Epithelial cell of esophagus (primary cell): ENCODE data around the gene PHETA1.

Experiments
- DNase-seq: peaks from one replicate; pipeline ENCODE4 v3.0.0; 2010; ENCODE audit warnings: low read depth
- H3K4me3 ChIP-seq: 2 replicates; pipeline ENCODE4 v1.5.1; 2011; ENCODE audit warnings: mild to moderate bottlenecking, low read length, control low read depth
- CTCF ChIP-seq: IDR thresholded peaks from 2 replicates; pipeline ENCODE4 v1.5.1; 2011; ENCODE audit warnings: low read depth, mild to moderate bottlenecking, low read length, control low read depth, inconsistent platforms; ENCODE audit not compliant: insufficient read depth; ENCODE audit errors: missing control alignments

PHETA1 gene

GRCh38 chr12:111366075-111366474 is 2.8 kb downstream of the PHETA1 start:
- DNase-seq = no peak
- TF ChIP-seq CTCF = no peak
- no peak overlapping the region for H3K4me3 ChIP-seq

GRCh38 chr12:111363578-111363977 is 5.3 kb downstream of the PHETA1 start:
- no peak for DNase-seq
- H3K4me3 ChIP-seq = no peak overlapping the region
- TF ChIP-seq CTCF = no peak

- no peak overlapping the region for H3K4me3 ChIP-seq
- DNase-seq = no peak
- TF ChIP-seq CTCF = no peak
These were observed 6.0 kb downstream of the PHETA1 start for GRCh38 chr12:111362687-111363475.

- TF ChIP-seq CTCF = no peak
- no peak overlapping the region for H3K4me3 ChIP-seq
- no peak for DNase-seq
These were observed 6.9 kb downstream of the PHETA1 start for GRCh38 chr12:111361717-111362576.

GRCh38 chr12:111361073-111361716 is 7.7 kb downstream of the PHETA1 start:
- no peak overlapping the region for H3K4me3 ChIP-seq
- no peak for DNase-seq
- no peak for TF ChIP-seq CTCF

GRCh38 chr12:111360325-111360930 is 8.5 kb downstream of the PHETA1 start:
- no peak for TF ChIP-seq CTCF
- no peak overlapping the region for H3K4me3 ChIP-seq
- DNase-seq = no peak
